ENCODE results near the gene RASGEF1C. TPM values are rescaled to one million over a fixed set of nuclear protein-coding genes. Genes with fewer than 3 reads are reported as not detected.

Gene RASGEF1C
- total RNA-seq, 3 donors from 2014 or later = 0.73 TPM; not detected in 2

GRCh38 chr5:180059326-180059725 lies 149.7 kb downstream of the RASGEF1C start:
- no peaks in the 10 kb centered on the region for H3K27me3 ChIP-seq
- no peaks in the 10 kb centered on the region for H3K4me1 ChIP-seq
- H3K4me3 ChIP-seq = no peak overlapping the region
- DNase-seq (ENCODE audit: low spot score in 2 of 2) = no peak
- no peak overlapping the region for H3K27ac ChIP-seq
- intact Hi-C loops (cut with DNase I; ENCODE audit: low total_unique reads) = no loop called here
- no peaks in the 10 kb centered on the region for H3K9me3 ChIP-seq
- H3K36me3 ChIP-seq = no peaks in the 10 kb centered on the region
- no peak for TF ChIP-seq CTCF (IDR thresholded peaks at IDR 0.05)
- TF ChIP-seq POLR2A (IDR thresholded peaks at IDR 0.05) = no peak
- no peak for TF ChIP-seq POLR2AphosphoS5 (IDR thresholded peaks at IDR 0.05)

GRCh38 chr5:180056153-180056552 lies 152.9 kb downstream of the RASGEF1C start:
- TF ChIP-seq POLR2A (IDR thresholded peaks at IDR 0.05) (no peak), POLR2AphosphoS5 (IDR thresholded peaks at IDR 0.05) (no peak), CTCF (IDR thresholded peaks at IDR 0.05) (no peak)
- no peaks in the 10 kb centered on the region for H3K36me3 ChIP-seq
- intact Hi-C loops (cut with DNase I; ENCODE audit: low total_unique reads) = no loop called here

GRCh38 chr5:180054226-180054625 lies 154.8 kb downstream of the RASGEF1C start:
- intact Hi-C loops (cut with DNase I; ENCODE audit: low total_unique reads) = no loop called here
- DNase-seq (ENCODE audit: low spot score in 2 of 2) = no peak
- Histone ChIP-seq H3K4me3 (no peak overlapping the region), H3K9me3 (no peaks in the 10 kb centered on the region), H3K4me1 (no peaks in the 10 kb centered on the region), H3K27me3 (no peaks in the 10 kb centered on the region), H3K36me3 (no peaks in the 10 kb centered on the region), H3K27ac (no peak overlapping the region)
- TF ChIP-seq POLR2A (IDR thresholded peaks at IDR 0.05) = no peak
- TF ChIP-seq POLR2AphosphoS5 (IDR thresholded peaks at IDR 0.05) = no peak
- no peak for TF ChIP-seq CTCF (IDR thresholded peaks at IDR 0.05)

More at GRCh38 chr5:180056153-180056552, 152.9 kb downstream of the RASGEF1C start:
- Histone ChIP-seq H3K9me3 (no peaks in the 10 kb centered on the region), H3K4me1 (no peaks in the 10 kb centered on the region), H3K4me3 (no peak overlapping the region), H3K27me3 (no peaks in the 10 kb centered on the region), H3K27ac (no peak overlapping the region)
- DNase-seq (ENCODE audit: low spot score in 2 of 2) = no peak

GRCh38 chr5:180053061-180053602 lies 155.9 kb downstream of the RASGEF1C start:
- Histone ChIP-seq H3K27ac (no peak overlapping the region), H3K4me1 (no peaks in the 10 kb centered on the region), H3K27me3 (no peaks in the 10 kb centered on the region), H3K4me3 (no peak overlapping the region), H3K36me3 (no peaks in the 10 kb centered on the region), H3K9me3 (no peaks in the 10 kb centered on the region)
- TF ChIP-seq CTCF (IDR thresholded peaks at IDR 0.05) (no peak), POLR2A (IDR thresholded peaks at IDR 0.05) (no peak)
- no peak for DNase-seq (ENCODE audit: low spot score in 2 of 2)
- intact Hi-C loops (cut with DNase I; ENCODE audit: low total_unique reads) = no loop called here

- H3K4me1 ChIP-seq = no peaks in the 10 kb centered on the region
- H3K36me3 ChIP-seq = no peaks in the 10 kb centered on the region
- no peak for DNase-seq (ENCODE audit: low spot score in 2 of 2)
- no peak overlapping the region for H3K27ac ChIP-seq
- H3K9me3 ChIP-seq = no peaks in the 10 kb centered on the region
- intact Hi-C loops (cut with DNase I; ENCODE audit: low total_unique reads) = no loop called here
- H3K27me3 ChIP-seq = no peaks in the 10 kb centered on the region
- no peak for TF ChIP-seq CTCF (IDR thresholded peaks at IDR 0.05)
- no peak for TF ChIP-seq POLR2A (IDR thresholded peaks at IDR 0.05)
- TF ChIP-seq POLR2AphosphoS5 (IDR thresholded peaks at IDR 0.05) = no peak
- H3K4me3 ChIP-seq = no peak overlapping the region
Observed at GRCh38 chr5:180052211-180052818, 156.7 kb downstream of the RASGEF1C start.

Other genes with a start within 250 kb of the RASGEF1C start
- gene RNF130, start 137.5 kb downstream of the RASGEF1C start, total RNA-seq = 100 to 1,000 TPM; 114 to 267 (median 143) TPM
- 10 to 100 TPM; 31.2 to 37.9 (median 34.7) TPM for gene MAPK9, start 82.9 kb upstream of the RASGEF1C start, total RNA-seq
- 10 to 100 TPM; 27.2 to 60.0 (median 52.5) TPM for gene GFPT2, start 144.1 kb upstream of the RASGEF1C start, total RNA-seq